ENCODE results near the gene MT1H. TPM values are rescaled to one million over a fixed set of nuclear protein-coding genes. Genes with fewer than 3 reads are reported as not detected.

The MT1H gene
- polyA plus RNA-seq, 3 donors = 0.76 TPM; not detected in 2

DNA sequence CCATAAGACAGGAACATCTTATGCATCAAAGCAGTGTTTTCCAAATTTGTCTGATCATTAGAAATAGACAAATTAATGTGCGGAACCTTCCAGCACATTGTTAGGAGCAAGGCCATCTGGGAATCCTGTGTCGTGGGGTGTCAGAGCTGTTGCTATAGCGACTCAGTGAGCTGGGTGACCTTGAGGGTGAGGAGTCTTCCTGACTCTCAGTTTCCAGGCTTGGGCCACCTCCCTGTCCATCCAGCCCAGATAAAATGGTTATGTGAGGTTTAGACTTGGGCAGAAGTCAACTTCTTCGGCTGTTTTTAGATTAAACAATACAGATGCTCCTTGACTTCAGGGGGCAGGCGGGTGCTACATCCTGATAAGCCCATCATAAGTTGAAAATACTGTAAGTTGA, 33.2 kb downstream of the MT1H start:
- no peaks in the 10 kb centered on the region for H3K9me3 ChIP-seq (replicated peaks in 1 of 2; ENCODE audit: control insufficient read depth in 1 of 2, insufficient read depth in 1 of 2, low read length in 2 of 2)
- Mint-ChIP-seq H3K27me3 (ENCODE audit: low read depth in 3 of 3) (peaks cover 3 to 7% (median 5%) of the 10 kb centered on the region in 3 donors), H3K4me3 (no peak overlapping the region), H3K36me3 (no peaks in the 10 kb centered on the region), H3K9me3 (peaks cover 0 to 2% (median 0%) of the 10 kb centered on the region in 7 donors), H3K4me1 (peaks cover 12% of the 10 kb centered on the region), H3K27ac (peak overlapping the region in 1 of 7 donors; percentile 26)
- 100% methylated on average over 2 of the region's 5 CpGs for WGBS (ENCODE audit: insufficient coverage)
- H3K4me2 ChIP-seq (replicated peaks; ENCODE audit: extremely low read depth, low read length, poor library complexity, severe bottlenecking) = no peak overlapping the region
- H3K4me1 ChIP-seq (ENCODE audit: control insufficient read depth in 1 of 2, insufficient read depth in 2 of 2, low read length in 2 of 2) = no peaks in the 10 kb centered on the region
- no peak overlapping the region for H3K9ac ChIP-seq (ENCODE audit: insufficient read depth, low read length, poor library complexity, severe bottlenecking)
- DNase-seq = no peak
- H3K79me2 ChIP-seq (ENCODE audit: insufficient read depth, low read length) = no peaks in the 10 kb centered on the region
- H3K27me3 ChIP-seq (ENCODE audit: control insufficient read depth in 2 of 2, insufficient read depth in 2 of 2, low read length in 2 of 2) = no peaks in the 10 kb centered on the region
- TF ChIP-seq, protein P1, sequence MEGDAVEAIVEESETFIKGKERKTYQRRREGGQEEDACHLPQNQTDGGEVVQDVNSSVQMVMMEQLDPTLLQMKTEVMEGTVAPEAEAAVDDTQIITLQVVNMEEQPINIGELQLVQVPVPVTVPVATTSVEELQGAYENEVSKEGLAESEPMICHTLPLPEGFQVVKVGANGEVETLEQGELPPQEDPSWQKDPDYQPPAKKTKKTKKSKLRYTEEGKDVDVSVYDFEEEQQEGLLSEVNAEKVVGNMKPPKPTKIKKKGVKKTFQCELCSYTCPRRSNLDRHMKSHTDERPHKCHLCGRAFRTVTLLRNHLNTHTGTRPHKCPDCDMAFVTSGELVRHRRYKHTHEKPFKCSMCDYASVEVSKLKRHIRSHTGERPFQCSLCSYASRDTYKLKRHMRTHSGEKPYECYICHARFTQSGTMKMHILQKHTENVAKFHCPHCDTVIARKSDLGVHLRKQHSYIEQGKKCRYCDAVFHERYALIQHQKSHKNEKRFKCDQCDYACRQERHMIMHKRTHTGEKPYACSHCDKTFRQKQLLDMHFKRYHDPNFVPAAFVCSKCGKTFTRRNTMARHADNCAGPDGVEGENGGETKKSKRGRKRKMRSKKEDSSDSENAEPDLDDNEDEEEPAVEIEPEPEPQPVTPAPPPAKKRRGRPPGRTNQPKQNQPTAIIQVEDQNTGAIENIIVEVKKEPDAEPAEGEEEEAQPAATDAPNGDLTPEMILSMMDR (IDR thresholded peaks at IDR 0.05) = no peak
- no peaks in the 10 kb centered on the region for H3K36me3 ChIP-seq (replicated peaks in 1 of 2; ENCODE audit: control insufficient read depth in 1 of 2, insufficient read depth in 2 of 2, low read length in 2 of 2)
- H4K20me1 ChIP-seq (ENCODE audit: insufficient read depth, low read length) = no peaks in the 10 kb centered on the region
- intact Hi-C loops (cut with micrococcal nuclease) = loop anchor here (2.0 to 10.0 kb wide), 4 partner anchors 98 to 186 kb away; partner anchors contain the start of gene MT2A (in 2 of the 2)
- H3K27ac ChIP-seq (ENCODE audit: low read depth in 1 of 2, low read length in 2 of 2) = no peak overlapping the region
- H2AFZ ChIP-seq (ENCODE audit: insufficient read depth, low read depth, low read length, poor library complexity, severe bottlenecking) = no peak overlapping the region
- H3K4me3 ChIP-seq (replicated peaks in 1 of 3; ENCODE audit: low read depth in 2 of 3, low read length in 3 of 3) = no peak overlapping the region

DNA sequence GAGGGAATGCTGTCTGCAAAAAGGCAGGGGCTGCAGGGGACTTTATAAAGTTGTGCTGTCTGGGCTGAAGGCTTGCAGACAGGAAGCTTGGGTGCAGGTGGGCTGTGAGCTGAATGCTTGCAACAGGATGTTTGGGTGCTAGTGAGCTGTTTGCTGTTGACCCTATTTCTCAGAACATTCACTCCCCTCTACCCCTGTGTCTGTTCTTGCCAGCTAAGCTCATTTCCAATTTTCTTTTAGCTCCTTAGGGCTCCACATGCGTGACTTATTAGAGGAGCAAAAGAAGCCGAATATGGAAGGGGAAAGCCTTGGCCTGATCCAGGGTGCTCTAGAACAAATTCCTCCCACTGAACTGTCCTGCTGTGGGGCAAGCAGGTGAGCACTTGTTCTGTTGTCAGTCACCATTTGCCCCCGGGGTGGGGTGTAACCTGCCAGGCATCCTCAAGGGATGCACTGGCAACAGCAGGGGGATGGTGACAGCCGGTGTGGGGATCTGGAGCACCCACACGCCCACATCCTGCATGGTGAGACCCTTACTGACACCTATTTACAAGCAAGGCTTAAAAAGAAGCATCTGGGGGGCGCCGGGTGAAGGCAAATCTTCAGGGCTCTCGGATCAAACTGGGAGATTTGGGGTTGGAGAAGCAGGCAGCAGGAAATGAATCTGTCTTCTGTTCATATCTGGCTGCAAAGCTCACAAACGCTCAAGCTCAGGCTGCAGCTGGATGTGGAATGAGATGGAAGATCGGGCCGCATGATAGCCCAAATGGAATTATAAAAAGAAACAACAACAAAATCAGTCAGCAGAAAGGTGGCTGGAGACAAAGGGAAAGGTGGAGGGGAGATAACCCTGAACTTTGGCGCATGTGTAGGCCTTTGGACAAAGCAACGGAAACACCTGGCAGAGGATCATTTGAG, 39.2 kb downstream of the MT1H start:
- WGBS (ENCODE audit: insufficient coverage) = 89% methylated on average over 7 of the region's 13 CpGs
- H2AFZ ChIP-seq (ENCODE audit: insufficient read depth, low read depth, low read length, poor library complexity, severe bottlenecking) = no peak overlapping the region
- H3K27me3 ChIP-seq (ENCODE audit: control insufficient read depth in 2 of 2, insufficient read depth in 2 of 2, low read length in 2 of 2) = no peaks in the 10 kb centered on the region
- H3K4me1 Mint-ChIP-seq = no peaks in the 10 kb centered on the region
- no peaks in the 10 kb centered on the region for H3K4me1 ChIP-seq (ENCODE audit: control insufficient read depth in 1 of 2, insufficient read depth in 2 of 2, low read length in 2 of 2)
- no peak for DNase-seq
- H3K9ac ChIP-seq (ENCODE audit: insufficient read depth, low read length, poor library complexity, severe bottlenecking) = no peak overlapping the region
- no peaks in the 10 kb centered on the region for H3K36me3 Mint-ChIP-seq
- no peaks in the 10 kb centered on the region for H4K20me1 ChIP-seq (ENCODE audit: insufficient read depth, low read length)
- no peak overlapping the region for H3K27ac Mint-ChIP-seq
- no peaks in the 10 kb centered on the region for H3K9me3 Mint-ChIP-seq
- H3K4me3 Mint-ChIP-seq = no peak overlapping the region
- peaks cover 11 to 12% (median 11%) of the 10 kb centered on the region in 3 donors for H3K27me3 Mint-ChIP-seq (ENCODE audit: low read depth in 3 of 3)
- TF ChIP-seq, protein P1 (IDR thresholded peaks at IDR 0.05) = no peak
- no peak overlapping the region for H3K4me3 ChIP-seq (replicated peaks in 1 of 3; ENCODE audit: low read depth in 2 of 3, low read length in 3 of 3)
- no peak overlapping the region for H3K27ac ChIP-seq (ENCODE audit: low read depth in 1 of 2, low read length in 2 of 2)
- H3K4me2 ChIP-seq (replicated peaks; ENCODE audit: extremely low read depth, low read length, poor library complexity, severe bottlenecking) = no peak overlapping the region
- H3K36me3 ChIP-seq (replicated peaks in 1 of 2; ENCODE audit: control insufficient read depth in 1 of 2, insufficient read depth in 2 of 2, low read length in 2 of 2) = no peaks in the 10 kb centered on the region
- H3K9me3 ChIP-seq (replicated peaks in 1 of 2; ENCODE audit: control insufficient read depth in 1 of 2, insufficient read depth in 1 of 2, low read length in 2 of 2) = no peaks in the 10 kb centered on the region
- no peaks in the 10 kb centered on the region for H3K79me2 ChIP-seq (ENCODE audit: insufficient read depth, low read length)
- intact Hi-C loops (cut with micrococcal nuclease) = loop anchor here (10.0 kb wide), 1 partner anchor 104 kb away; the partner anchor contains the start of gene MT2A (in 2 of the 2)
